Coronary artery (tissue), 2 donors: ENCODE results near the gene SNX3.

Source experiments
- DNase-seq: peaks from one replicate; pipeline ENCODE4 v3.0.0-alpha.2; 2017; ENCODE audit warnings: low spot score
- H3K27ac ChIP-seq, 2 donors: fragments of 200-600 bp; sonication (generic); one replicate each; pipeline ENCODE4 v1.5.1; 2016 to 2019
- H3K4me3 ChIP-seq: fragments of 200-600 bp; sonication (generic); 2 replicates; pipeline ENCODE4 v1.5.1; 2016; ENCODE audit warnings: mild to moderate bottlenecking, moderate library complexity
- TF ChIP-seq, protein P1 (sequence below): fragments of 200-600 bp; sonication (generic); IDR thresholded peaks from one replicate; pipeline ENCODE4 v1.5.1; 2019; ENCODE audit warnings: antibody characterized with exemption

SNX3 gene

DNA sequence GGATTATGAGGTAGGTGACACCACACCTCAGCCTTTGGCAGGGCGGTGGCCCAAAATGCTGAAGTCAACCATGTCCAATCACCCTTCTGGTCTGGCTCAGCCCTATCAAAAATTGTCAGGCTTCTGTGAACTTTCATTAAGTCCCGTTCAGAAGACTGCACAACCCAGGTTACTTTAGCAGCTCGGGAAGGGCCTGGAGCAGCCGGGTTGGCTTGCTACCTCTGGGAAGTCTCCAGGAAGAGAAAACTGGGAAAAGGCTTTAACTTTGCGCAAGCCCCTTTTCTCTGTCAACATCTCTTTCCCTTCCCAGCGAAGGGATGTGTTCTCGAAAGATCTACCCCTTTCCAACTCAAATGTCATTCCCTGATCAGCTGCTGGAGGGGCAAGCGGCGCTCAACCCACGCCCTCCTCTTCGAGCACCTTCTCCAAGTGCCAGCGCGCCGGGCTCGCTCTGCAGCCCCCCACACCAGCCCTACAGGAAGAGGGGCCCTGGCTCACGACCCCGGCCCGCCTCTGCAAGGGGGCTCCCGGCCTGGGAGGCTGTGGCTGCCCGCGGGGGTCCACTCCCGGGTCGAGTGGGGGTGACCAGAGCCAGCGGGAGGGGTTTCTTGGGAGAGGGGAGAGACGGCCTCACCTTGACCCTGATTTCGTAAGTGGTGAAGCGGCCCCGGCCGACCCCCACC lies 573 bp downstream of the SNX3 start:
- Histone ChIP-seq H3K27ac (peak overlapping the region; percentile 92 to 98), H3K4me3 (peak overlapping the region; percentile 86)
- TF ChIP-seq, protein P1, sequence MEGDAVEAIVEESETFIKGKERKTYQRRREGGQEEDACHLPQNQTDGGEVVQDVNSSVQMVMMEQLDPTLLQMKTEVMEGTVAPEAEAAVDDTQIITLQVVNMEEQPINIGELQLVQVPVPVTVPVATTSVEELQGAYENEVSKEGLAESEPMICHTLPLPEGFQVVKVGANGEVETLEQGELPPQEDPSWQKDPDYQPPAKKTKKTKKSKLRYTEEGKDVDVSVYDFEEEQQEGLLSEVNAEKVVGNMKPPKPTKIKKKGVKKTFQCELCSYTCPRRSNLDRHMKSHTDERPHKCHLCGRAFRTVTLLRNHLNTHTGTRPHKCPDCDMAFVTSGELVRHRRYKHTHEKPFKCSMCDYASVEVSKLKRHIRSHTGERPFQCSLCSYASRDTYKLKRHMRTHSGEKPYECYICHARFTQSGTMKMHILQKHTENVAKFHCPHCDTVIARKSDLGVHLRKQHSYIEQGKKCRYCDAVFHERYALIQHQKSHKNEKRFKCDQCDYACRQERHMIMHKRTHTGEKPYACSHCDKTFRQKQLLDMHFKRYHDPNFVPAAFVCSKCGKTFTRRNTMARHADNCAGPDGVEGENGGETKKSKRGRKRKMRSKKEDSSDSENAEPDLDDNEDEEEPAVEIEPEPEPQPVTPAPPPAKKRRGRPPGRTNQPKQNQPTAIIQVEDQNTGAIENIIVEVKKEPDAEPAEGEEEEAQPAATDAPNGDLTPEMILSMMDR, result no peak
- no peak for DNase-seq

DNA sequence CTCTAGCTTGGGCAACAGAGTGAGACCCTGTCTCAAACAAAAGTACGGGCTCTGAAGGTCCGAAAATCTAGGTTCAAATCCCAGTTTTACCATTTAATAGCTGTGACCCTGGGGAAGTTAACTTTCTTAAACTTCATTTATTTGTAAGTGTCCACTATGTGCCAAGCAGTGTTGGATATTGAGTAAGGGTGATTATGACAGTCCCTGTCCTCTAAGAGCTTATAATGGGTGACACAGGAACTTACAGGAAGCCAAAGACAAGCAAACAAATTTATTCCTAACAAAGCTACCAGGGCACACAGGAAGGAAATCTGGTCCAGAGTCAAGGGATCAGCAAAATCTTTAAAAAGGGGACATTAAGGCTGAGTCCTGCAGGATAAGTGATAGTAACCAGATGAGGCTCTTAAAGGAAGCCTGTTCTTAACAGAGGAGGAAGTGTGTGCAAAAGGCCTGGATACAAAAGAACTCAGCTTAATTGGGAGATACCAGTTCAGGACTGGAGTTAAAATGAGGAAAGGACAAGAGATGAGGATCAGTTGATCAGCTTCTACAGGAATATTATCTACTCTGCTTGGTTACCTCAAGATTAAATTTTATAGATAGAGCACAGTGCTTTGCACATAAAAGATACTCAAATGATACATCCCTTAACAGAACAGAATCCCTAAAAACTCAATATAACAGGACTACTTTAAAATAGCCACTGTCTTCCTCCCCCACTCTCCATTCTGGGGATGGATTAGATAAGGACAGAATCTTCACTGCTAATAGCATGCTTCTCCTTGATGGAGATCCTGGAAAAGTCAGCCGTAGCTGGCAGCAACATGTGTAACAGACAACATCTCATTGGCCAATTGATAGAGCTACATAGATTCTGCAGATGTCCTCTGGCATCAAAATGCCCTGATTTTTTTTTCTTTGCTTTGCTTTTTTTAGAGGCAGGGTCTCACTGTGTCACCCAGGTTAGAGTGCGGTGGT lies 6.1 kb downstream of the SNX3 start:
- peak overlapping the region in 1 of 2 donors; percentile 17 for H3K27ac ChIP-seq
- no peak overlapping the region for H3K4me3 ChIP-seq
- no peak for DNase-seq
- TF ChIP-seq, protein P1, result no peak

DNA sequence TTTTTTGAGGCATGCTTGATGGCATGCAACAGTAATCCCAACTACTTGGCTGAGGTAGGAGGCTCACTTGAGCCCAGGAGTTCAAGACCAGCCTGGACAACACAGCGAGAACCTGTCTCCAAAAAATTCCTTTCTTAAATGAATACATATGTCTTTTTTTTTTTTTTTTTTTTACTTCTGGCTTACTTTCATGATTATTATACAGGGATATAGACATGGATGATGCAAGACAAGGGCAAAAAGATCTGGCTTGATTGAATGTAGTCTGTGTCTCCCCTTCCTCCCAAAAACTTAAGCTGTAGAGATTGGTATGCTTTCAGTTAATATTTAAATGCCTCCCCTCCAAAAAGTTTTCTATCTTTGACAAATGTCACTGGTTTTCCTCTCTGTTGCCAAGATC lies 7.6 kb downstream of the SNX3 start:
- H3K27ac ChIP-seq, result no peak overlapping the region
- no peak for DNase-seq
- TF ChIP-seq, protein P1, result no peak

DNA sequence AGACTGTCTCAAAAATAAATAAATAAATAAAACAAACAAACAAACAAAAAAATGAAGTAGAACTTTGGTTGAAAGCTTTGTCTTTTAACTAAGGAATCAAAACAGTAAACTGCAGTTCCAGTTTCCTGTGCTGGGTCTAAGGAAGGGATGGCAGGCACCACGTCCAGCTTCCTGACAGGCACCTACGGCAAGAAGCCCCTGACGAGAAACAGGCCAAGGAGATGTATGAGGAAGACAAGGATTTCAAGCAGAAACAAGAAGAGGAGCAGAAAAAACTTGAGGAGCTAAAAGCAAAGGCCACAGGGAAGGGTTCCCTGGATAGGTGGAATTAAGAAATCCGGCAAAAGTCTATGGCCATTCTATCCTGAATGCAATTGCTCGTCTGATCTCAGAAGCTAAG lies 8.8 kb downstream of the SNX3 start:
- DNase-seq, result no peak
- no peak overlapping the region for H3K27ac ChIP-seq
- no peak overlapping the region for H3K4me3 ChIP-seq
- TF ChIP-seq, protein P1, result no peak

More for the DNA sequence above, 7.6 kb downstream of the SNX3 start:
- no peak overlapping the region for H3K4me3 ChIP-seq

DNA sequence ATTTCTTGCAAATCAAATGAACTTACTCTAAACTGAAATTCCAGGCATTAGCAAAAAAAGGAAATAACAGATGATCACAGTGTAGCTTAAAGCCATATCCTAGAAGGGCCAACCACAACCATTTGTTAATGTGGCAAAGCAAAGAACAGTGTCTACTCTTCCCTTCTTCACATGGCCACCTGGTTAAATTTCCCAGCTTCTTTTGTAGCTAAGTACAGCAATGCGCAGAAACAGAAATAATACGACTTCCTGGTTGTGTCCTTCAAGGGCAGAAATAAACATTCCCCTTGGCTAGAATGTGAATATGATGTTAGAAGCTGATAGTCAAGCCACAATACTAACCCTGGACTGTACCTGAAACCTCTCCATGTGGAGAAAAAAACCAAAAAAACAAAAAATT lies 9.6 kb downstream of the SNX3 start:
- TF ChIP-seq, protein P1, result no peak
- DNase-seq, result no peak
- Histone ChIP-seq H3K4me3 (no peak overlapping the region), H3K27ac (no peak overlapping the region)

DNA sequence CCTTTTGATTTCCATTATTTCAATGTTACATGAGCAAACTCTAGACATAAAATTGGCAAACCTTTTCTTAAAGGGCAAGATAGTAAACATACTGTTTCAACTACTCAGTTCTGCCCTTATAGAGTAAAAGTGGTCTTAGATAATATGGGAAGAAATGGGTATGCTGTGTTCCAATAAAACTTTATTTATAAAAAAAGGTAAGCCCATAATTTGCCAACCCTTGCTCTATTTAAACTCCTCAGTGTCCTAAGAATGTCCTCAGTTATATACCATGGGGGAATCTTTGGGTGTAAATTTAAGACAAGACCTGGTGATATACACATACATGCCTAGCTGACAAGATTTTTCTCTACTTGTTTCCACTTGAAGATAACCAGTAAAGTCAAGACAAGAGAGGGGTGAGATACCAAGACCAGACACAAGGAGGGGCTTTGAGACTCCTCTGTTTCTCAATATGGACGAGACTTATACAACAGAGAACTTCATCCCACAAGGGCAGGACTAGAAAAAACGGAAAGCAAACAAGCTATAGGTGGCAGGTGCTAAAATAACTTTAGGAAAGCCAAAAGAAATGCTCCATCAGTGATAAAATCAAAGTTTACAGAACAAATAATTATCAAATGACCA lies 10.5 kb downstream of the SNX3 start:
- no peak for DNase-seq
- TF ChIP-seq, protein P1, result no peak
- Histone ChIP-seq H3K27ac (no peak overlapping the region), H3K4me3 (no peak overlapping the region)
